DOHH2 (cell line): ENCODE data around the gene STAG2.

Experiments used
- H3F3A ChIP-seq: fragments of 200-600 bp; sonication (generic), shearing (Covaris generic); 2 replicates; pipeline ENCODE4 v1.6.0; 2016; ENCODE audit warnings: antibody characterized with exemption, mild to moderate bottlenecking; ENCODE audit not compliant: control insufficient read depth, insufficient read depth
- H3K27ac ChIP-seq: fragments of 200-600 bp; sonication (generic); 2 replicates; pipeline ENCODE4 v1.5.1; 2014; ENCODE audit warnings: low read depth, mild to moderate bottlenecking, low read length, moderate library complexity
- H3K27me3 ChIP-seq: fragments of 200-600 bp; sonication (generic); 2 replicates; pipeline ENCODE4 v1.6.1; 2014; ENCODE audit warnings: mild to moderate bottlenecking, low read length, mixed read lengths; ENCODE audit not compliant: control insufficient read depth
- H3K36me3 ChIP-seq: fragments of 200-600 bp; sonication (generic); 2 replicates; pipeline ENCODE4 v1.6.1; 2014; ENCODE audit warnings: mild to moderate bottlenecking, low read length, moderate library complexity, mixed read lengths; ENCODE audit not compliant: control insufficient read depth
- H3K4me1 ChIP-seq: fragments of 200-600 bp; sonication (generic); 2 replicates; pipeline ENCODE4 v1.6.1; 2014; ENCODE audit warnings: mild to moderate bottlenecking, low read length, mixed read lengths; ENCODE audit not compliant: control insufficient read depth
- H3K4me2 ChIP-seq: fragments of 200-600 bp; sonication (generic); 2 replicates; pipeline ENCODE4 v1.6.0; 2014; ENCODE audit warnings: mild to moderate bottlenecking, low read length, moderate library complexity
- H3K4me3 ChIP-seq: fragments of 200-600 bp; sonication (generic); 2 replicates; pipeline ENCODE4 v1.5.1; 2014; ENCODE audit warnings: mild to moderate bottlenecking, low read length, mixed read lengths
- H3K79me2 ChIP-seq: fragments of 200-600 bp; sonication (generic); 2 replicates; pipeline ENCODE4 v1.6.1; 2014; ENCODE audit warnings: mild to moderate bottlenecking, low read length, mixed read lengths; ENCODE audit not compliant: control insufficient read depth
- H3K9me2 ChIP-seq: fragments of 200-600 bp; sonication (generic); replicated peaks from 2 replicates; pipeline ENCODE4 v1.6.1; 2014; ENCODE audit warnings: mild to moderate bottlenecking, low read length, mixed read lengths; ENCODE audit not compliant: control insufficient read depth
- H3K9me3 ChIP-seq: fragments of 200-600 bp; sonication (generic); 2 replicates; pipeline ENCODE4 v1.6.1; 2014; ENCODE audit warnings: antibody characterized with exemption, low read length, mixed read lengths; ENCODE audit not compliant: control insufficient read depth, insufficient read depth
- H4K20me1 ChIP-seq: fragments of 200-600 bp; sonication (generic); 2 replicates; pipeline ENCODE4 v1.6.0; 2014; ENCODE audit warnings: low read depth, mild to moderate bottlenecking, antibody characterized with exemption, low read length, moderate library complexity; ENCODE audit not compliant: control insufficient read depth, insufficient read depth
- EZH2phosphoT487 ChIP-seq: fragments of 200-600 bp; sonication (generic); IDR thresholded peaks from 2 replicates; pipeline ENCODE4 v1.6.1; 2017; ENCODE audit warnings: borderline replicate concordance, mild to moderate bottlenecking, antibody characterized with exemption, low read length, moderate library complexity, mixed read lengths
- TF ChIP-seq, protein P1 (sequence below): fragments of 200-600 bp; sonication (generic); IDR thresholded peaks from one replicate; pipeline ENCODE4 v1.5.1; 2014; ENCODE audit warnings: antibody characterized with exemption, mild to moderate bottlenecking, low read depth, low read length; ENCODE audit not compliant: poor library complexity, severe bottlenecking

Gene STAG2

DNA sequence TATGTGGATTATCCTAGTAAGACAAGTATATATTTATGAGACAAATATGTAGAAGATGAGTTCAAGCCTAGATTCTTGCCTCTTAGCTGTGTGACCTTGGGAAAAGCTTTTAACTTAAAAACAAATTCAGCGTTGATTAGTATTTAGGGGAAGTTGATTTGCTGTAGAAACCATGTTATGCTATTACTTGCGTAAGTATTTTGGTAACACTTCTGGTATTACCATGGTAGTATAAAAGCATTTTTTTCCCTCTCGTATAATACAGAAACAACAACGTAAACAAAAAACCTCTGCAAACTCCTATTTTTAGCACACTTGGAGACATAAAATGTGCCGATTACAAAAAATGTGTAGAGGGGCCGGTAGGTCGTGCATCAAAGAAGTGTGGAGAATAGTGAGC lies 33.2 kb downstream of the STAG2 start:
- Histone ChIP-seq H3K4me1 (no peaks in the 10 kb centered on the region), H3K9me3 (no peaks in the 10 kb centered on the region), H3K4me3 (no peak overlapping the region), H3K79me2 (peaks cover 99% of the 10 kb centered on the region), H3K27me3 (no peaks in the 10 kb centered on the region), H3K36me3 (no peaks in the 10 kb centered on the region), H4K20me1 (no peaks in the 10 kb centered on the region), H3K4me2 (no peak overlapping the region), H3K27ac (no peak overlapping the region), H3K9me2 (no peaks in the 10 kb centered on the region), H3F3A (no peaks in the 10 kb centered on the region)
- no peak for TF ChIP-seq EZH2phosphoT487
- TF ChIP-seq, protein P1, sequence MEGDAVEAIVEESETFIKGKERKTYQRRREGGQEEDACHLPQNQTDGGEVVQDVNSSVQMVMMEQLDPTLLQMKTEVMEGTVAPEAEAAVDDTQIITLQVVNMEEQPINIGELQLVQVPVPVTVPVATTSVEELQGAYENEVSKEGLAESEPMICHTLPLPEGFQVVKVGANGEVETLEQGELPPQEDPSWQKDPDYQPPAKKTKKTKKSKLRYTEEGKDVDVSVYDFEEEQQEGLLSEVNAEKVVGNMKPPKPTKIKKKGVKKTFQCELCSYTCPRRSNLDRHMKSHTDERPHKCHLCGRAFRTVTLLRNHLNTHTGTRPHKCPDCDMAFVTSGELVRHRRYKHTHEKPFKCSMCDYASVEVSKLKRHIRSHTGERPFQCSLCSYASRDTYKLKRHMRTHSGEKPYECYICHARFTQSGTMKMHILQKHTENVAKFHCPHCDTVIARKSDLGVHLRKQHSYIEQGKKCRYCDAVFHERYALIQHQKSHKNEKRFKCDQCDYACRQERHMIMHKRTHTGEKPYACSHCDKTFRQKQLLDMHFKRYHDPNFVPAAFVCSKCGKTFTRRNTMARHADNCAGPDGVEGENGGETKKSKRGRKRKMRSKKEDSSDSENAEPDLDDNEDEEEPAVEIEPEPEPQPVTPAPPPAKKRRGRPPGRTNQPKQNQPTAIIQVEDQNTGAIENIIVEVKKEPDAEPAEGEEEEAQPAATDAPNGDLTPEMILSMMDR, result no peak

DNA sequence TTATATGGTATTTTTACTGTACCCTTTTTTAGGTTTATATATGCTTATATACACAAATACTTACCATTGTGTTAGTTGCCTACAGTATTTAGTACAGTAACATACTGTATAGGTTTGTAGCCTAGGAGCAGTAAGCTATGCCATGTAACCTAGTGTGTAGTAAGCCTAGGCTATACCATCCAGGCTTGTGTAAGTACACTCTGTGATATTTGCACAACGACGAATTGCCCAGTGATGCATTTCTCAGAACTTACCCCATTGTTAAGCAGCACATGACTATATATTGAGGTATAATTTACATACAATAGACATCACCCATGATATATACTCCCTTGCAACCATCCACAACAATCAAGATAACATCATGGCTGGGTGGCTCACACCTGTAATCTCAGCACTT lies 40.1 kb downstream of the STAG2 start:
- Histone ChIP-seq H3K9me2 (no peaks in the 10 kb centered on the region), H3K9me3 (no peaks in the 10 kb centered on the region), H3K79me2 (peaks cover 95% of the 10 kb centered on the region), H3K4me3 (no peak overlapping the region), H4K20me1 (peaks cover 4% of the 10 kb centered on the region; the same call in 1 of the 2 replicates), H3K4me2 (no peak overlapping the region), H3K27ac (no peak overlapping the region), H3K36me3 (no peaks in the 10 kb centered on the region), H3K27me3 (no peaks in the 10 kb centered on the region), H3F3A (no peaks in the 10 kb centered on the region), H3K4me1 (no peaks in the 10 kb centered on the region)
- TF ChIP-seq EZH2phosphoT487, result no peak
- TF ChIP-seq, protein P1, result no peak

DNA sequence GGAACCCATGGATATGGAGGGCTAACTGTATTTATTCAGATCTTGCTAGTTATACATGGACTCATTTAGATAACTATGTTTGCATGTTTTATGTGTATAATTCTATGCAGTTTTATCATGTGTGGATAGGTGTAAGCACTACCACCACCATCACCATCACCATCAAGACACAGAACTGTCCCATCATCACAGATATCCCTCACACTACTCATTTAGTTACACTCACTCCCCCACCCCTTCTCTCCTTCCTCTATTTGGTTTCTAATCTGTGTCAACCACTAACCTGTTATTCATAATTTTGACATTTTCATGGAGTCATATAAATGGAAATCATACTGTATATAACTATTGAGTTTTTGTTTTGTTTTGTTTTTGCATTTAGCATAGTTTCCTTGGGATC lies 43.7 kb downstream of the STAG2 start:
- H3K79me2 ChIP-seq, result peaks cover 93% of the 10 kb centered on the region
- peaks cover 2% of the 10 kb centered on the region; the same call in 1 of the 2 replicates for H3K4me1 ChIP-seq

More for the DNA sequence above, 43.7 kb downstream of the STAG2 start:
- Histone ChIP-seq H3K9me2 (no peaks in the 10 kb centered on the region), H3K4me2 (no peak overlapping the region), H3K9me3 (no peaks in the 10 kb centered on the region), H3F3A (no peaks in the 10 kb centered on the region), H3K4me3 (no peak overlapping the region), H4K20me1 (peaks cover 4% of the 10 kb centered on the region; the same call in 1 of the 2 replicates), H3K27ac (no peak overlapping the region), H3K27me3 (no peaks in the 10 kb centered on the region), H3K36me3 (no peaks in the 10 kb centered on the region; the same call in 1 of the 2 replicates)
- TF ChIP-seq EZH2phosphoT487, result no peak
- TF ChIP-seq, protein P1, result no peak
